NOMO-1 treated with DMSO at 0.1 percent for 48 hours (cell line): ENCODE results near the gene MFAP1.

Experiments used
- DNase-seq: peaks from one replicate; lab custom pipeline; 2025; ENCODE audit not compliant: unreplicated experiment; lab: John Stamatoyannopoulos, UW

The MFAP1 gene

GRCh38 chr15:43777267-43777914 lies 47.1 kb downstream of the MFAP1 start:
- DNase-seq = peak; percentile 83

- peak; percentile 74 for DNase-seq
Observed at GRCh38 chr15:43776718-43777266, 47.7 kb downstream of the MFAP1 start, which contains the start of gene ELL3. Gene ELL3 (minus strand): TSS chr15:43776966. CDS start chr15:43776901, 65 bp downstream.

GRCh38 chr15:43776101-43776717 lies 48.3 kb downstream of the MFAP1 start:
- DNase-seq = no peak

- no peak for DNase-seq
Observed at GRCh38 chr15:43775411-43775965, 49.0 kb downstream of the MFAP1 start.

- no peak for DNase-seq
Observed at GRCh38 chr15:43774062-43774461, 50.4 kb downstream of the MFAP1 start.

- DNase-seq = no peak
Observed at GRCh38 chr15:43772624-43773023, 51.9 kb downstream of the MFAP1 start.

- DNase-seq = no peak
Observed at GRCh38 chr15:43771816-43772215, 52.7 kb downstream of the MFAP1 start.

GRCh38 chr15:43769584-43770228 lies 54.8 kb downstream of the MFAP1 start:
- DNase-seq = peak; percentile 59

GRCh38 chr15:43763819-43764446 lies 60.6 kb downstream of the MFAP1 start:
- DNase-seq = no peak

GRCh38 chr15:43762824-43763223 lies 61.7 kb downstream of the MFAP1 start:
- DNase-seq = no peak
